ENCODE measurements around the gene C9orf43.

DNA sequence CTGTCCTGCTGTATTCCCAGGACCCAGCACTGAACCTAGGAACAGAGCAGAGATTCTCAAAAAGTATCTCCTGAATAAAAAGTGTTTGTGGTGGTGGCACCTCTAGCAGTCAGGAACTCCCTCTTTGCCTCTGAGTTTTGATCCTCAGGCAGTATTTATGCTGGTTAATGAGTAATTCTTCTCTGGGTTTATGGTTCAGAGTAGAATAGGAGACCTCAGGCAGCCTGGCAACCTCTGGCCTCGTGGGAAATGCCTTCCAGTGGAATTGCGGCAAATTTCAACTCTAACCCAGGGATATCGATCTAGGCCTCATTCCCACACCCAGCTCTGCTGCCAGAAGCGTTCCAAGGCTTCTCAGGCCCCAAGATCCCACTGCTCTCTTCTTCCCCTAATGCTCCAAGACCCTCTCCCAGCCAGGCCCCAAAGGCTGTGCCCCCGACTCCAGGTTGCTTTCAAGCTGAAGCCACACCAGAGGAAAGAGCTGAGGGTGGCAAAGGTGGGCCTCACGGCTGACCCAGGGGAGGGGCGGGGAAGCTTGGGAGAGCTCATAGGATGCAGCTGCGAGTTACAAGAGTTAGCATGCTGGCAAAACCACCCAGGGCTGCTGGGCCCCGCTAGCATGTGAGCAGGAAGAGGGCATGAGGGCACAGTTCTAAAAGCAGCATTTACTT is 22.9 kb upstream of the C9orf43 start:
- no peak for TF ChIP-seq POLR2A (IDR thresholded peaks at IDR 0.05)
- TF ChIP-seq, protein P1, sequence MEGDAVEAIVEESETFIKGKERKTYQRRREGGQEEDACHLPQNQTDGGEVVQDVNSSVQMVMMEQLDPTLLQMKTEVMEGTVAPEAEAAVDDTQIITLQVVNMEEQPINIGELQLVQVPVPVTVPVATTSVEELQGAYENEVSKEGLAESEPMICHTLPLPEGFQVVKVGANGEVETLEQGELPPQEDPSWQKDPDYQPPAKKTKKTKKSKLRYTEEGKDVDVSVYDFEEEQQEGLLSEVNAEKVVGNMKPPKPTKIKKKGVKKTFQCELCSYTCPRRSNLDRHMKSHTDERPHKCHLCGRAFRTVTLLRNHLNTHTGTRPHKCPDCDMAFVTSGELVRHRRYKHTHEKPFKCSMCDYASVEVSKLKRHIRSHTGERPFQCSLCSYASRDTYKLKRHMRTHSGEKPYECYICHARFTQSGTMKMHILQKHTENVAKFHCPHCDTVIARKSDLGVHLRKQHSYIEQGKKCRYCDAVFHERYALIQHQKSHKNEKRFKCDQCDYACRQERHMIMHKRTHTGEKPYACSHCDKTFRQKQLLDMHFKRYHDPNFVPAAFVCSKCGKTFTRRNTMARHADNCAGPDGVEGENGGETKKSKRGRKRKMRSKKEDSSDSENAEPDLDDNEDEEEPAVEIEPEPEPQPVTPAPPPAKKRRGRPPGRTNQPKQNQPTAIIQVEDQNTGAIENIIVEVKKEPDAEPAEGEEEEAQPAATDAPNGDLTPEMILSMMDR (IDR thresholded peaks at IDR 0.05), result no peak
